Heart left ventricle (tissue), 13 donors: Measurements from ENCODE around the gene LAMTOR2.

Experiments used
- POLR2A ChIP-seq, 2 donors: fragments of 450-650 bp; IDR thresholded peaks; one replicate each; pipeline ENCODE4 v1.6.1; 2017; ENCODE audit warnings: antibody characterized with exemption in 2 of 2, mild to moderate bottlenecking in 2 of 2, moderate library complexity in 2 of 2
- TF ChIP-seq, protein P1 (sequence below), 12 donors: fragments of 200-600 bp; sonication (generic) in 4 of 12; IDR thresholded peaks; one replicate each; pipeline versions ENCODE4 v1.5.0 to v1.8.0; 2018 to 2022; ENCODE audit warnings: antibody characterized with exemption in 12 of 12, mild to moderate bottlenecking in 5 of 12
- donor health status: ischemic (EF 13 %, LVEDD 7.1; RV severe dilation, severe dysfunction).
- donor health status: DM: no; HTN: yes; CAD: no.
- donor health status: DM: no; HTN: no; CAD: no.
- donor health status: ischemic (EF 25% LVEDD 6.9; RV normal size, moderate dysfunction).
- donor health status: ischemic (EF 25% LVEDD 5.7; RV mildly dilated, moderate dysfunction).
- donor health status: ischemic (EF 35%, LVEDD 5.7; RV mildly dilated, moderate dysfunction).
- donor health status: nonischemic (EF 11% LVEDD 7.7; RV severe dilation, severe dysfunction).
- donor health status: DM: yes; HTN: yes; CAD: no.
- donor health status: PGD.
- donor health status: ischemic (EF 29% LVEDD 5.4; RV normal size, mild dysfunction).
- donor health status: nonischemic (EF 23%, LVEDD 6.1; RV moderate dilation, normal function).

DNA sequence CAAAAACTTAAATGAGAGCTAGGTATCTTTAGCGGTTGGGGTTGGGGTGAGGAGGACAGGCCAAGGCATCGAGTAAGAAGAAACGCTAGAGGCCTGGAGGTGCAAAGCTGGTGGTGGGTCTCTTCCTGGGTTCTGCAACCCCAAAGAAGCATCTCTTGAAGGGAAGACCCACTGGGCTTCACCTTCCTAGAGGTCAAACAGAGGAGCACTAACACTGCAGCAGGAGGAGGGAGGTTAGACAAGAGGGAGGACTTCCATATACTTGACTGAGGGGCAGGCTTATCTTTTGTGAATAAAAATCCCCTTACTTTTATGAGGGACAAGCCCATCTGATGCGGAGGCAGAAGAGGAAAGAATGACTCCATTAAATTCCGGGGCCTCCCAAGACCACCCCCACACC, 25.2 kb downstream of the LAMTOR2 start:
- TF ChIP-seq, protein P1, sequence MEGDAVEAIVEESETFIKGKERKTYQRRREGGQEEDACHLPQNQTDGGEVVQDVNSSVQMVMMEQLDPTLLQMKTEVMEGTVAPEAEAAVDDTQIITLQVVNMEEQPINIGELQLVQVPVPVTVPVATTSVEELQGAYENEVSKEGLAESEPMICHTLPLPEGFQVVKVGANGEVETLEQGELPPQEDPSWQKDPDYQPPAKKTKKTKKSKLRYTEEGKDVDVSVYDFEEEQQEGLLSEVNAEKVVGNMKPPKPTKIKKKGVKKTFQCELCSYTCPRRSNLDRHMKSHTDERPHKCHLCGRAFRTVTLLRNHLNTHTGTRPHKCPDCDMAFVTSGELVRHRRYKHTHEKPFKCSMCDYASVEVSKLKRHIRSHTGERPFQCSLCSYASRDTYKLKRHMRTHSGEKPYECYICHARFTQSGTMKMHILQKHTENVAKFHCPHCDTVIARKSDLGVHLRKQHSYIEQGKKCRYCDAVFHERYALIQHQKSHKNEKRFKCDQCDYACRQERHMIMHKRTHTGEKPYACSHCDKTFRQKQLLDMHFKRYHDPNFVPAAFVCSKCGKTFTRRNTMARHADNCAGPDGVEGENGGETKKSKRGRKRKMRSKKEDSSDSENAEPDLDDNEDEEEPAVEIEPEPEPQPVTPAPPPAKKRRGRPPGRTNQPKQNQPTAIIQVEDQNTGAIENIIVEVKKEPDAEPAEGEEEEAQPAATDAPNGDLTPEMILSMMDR (IDR thresholded peaks at IDR 0.05), result no peak
- TF ChIP-seq POLR2A (IDR thresholded peaks at IDR 0.05), result no peak
